Thoracic aorta (tissue), 2 donors: ENCODE data around the gene CACNA1E. TPM values are rescaled to one million over a fixed set of nuclear protein-coding genes. Genes with fewer than 3 reads are reported as not detected.

Source experiments
- ATAC-seq: fragments of 150-250 bp; one replicate; pipeline ENCODE4 v1.8.0; 2017; ENCODE audit warnings: low read depth; ENCODE audit not compliant: insufficient number of reproducible peaks, low FRiP score
- DNase-seq: peaks from one replicate; pipeline ENCODE4 v3.0.0-alpha.2; 2020; ENCODE audit warnings: low spot score
- H3K27ac ChIP-seq, 2 donors: fragments of 200-600 bp; sonication (generic); 1 replicate in 1 of 2; 2 replicates in 1 of 2; pipeline ENCODE4 v1.5.1; 2016; ENCODE audit warnings: mild to moderate bottlenecking in 2 of 2, moderate library complexity in 2 of 2
- H3K27me3 ChIP-seq: fragments of 200-600 bp; sonication (generic); replicated peaks from 2 replicates; pipeline ENCODE4 v1.6.0; 2016; ENCODE audit warnings: mild to moderate bottlenecking; ENCODE audit not compliant: insufficient read depth
- H3K36me3 ChIP-seq: fragments of 200-600 bp; sonication (generic); one replicate; pipeline ENCODE4 v1.5.1; 2016
- H3K4me1 ChIP-seq, 2 donors: fragments of 200-600 bp; sonication (generic); 1 replicate in 1 of 2; 2 replicates in 1 of 2; pipeline versions ENCODE4 v1.5.1 to v1.6.0; 2016; ENCODE audit warnings: low read depth in 2 of 2, mild to moderate bottlenecking in 1 of 2; ENCODE audit not compliant: control insufficient read depth in 1 of 2
- H3K4me3 ChIP-seq: fragments of 200-600 bp; sonication (generic); 2 replicates; pipeline ENCODE4 v1.5.1; 2016; ENCODE audit warnings: mild to moderate bottlenecking
- H3K9me3 ChIP-seq: fragments of 200-600 bp; sonication (generic); 2 replicates; pipeline ENCODE4 v1.5.1; 2016
- total RNA-seq, 2 donors: library from RNA; depleted of rRNA; stranded (reverse); fragments of >200 nt; gene quantifications; one replicate each; pipeline versions ENCODE4 v1.1.0 to v1.2.3, GENCODE V29; 2016
- TF ChIP-seq, protein P1 (sequence below): fragments of 200-600 bp; sonication (generic); IDR thresholded peaks from one replicate; pipeline ENCODE4 v1.5.1; 2019; ENCODE audit warnings: antibody characterized with exemption

The CACNA1E gene
- total RNA-seq, 2 donors from 2014 or later = not detected

DNA sequence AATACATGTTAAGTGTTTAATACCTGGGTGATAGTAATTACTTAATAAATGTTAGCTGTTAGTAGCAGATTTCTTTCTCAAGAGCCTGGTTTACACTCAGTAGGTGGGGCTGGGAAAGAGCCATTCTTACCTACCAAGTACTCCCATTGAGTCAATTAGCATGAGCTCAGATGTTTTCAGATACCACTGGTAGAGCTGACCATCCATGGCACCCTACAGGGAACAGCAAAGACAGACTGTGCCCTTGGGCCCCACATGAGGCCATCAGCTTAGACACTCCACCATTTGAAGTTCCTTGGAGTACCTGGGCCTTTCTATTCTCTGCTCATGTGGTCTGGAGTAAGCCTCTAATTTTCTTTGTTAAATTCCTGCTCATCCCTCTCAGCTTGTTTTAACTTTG, 179.3 kb downstream of the CACNA1E start:
- no peak for ATAC-seq
- H3K9me3 ChIP-seq = no peaks in the 10 kb centered on the region
- DNase-seq = no peak
- no peak overlapping the region for H3K27ac ChIP-seq
- no peak overlapping the region for H3K4me3 ChIP-seq
- no peaks in the 10 kb centered on the region for H3K4me1 ChIP-seq
- H3K27me3 ChIP-seq = no peaks in the 10 kb centered on the region
- no peaks in the 10 kb centered on the region for H3K36me3 ChIP-seq
- TF ChIP-seq, protein P1, sequence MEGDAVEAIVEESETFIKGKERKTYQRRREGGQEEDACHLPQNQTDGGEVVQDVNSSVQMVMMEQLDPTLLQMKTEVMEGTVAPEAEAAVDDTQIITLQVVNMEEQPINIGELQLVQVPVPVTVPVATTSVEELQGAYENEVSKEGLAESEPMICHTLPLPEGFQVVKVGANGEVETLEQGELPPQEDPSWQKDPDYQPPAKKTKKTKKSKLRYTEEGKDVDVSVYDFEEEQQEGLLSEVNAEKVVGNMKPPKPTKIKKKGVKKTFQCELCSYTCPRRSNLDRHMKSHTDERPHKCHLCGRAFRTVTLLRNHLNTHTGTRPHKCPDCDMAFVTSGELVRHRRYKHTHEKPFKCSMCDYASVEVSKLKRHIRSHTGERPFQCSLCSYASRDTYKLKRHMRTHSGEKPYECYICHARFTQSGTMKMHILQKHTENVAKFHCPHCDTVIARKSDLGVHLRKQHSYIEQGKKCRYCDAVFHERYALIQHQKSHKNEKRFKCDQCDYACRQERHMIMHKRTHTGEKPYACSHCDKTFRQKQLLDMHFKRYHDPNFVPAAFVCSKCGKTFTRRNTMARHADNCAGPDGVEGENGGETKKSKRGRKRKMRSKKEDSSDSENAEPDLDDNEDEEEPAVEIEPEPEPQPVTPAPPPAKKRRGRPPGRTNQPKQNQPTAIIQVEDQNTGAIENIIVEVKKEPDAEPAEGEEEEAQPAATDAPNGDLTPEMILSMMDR = no peak

- H3K4me3 ChIP-seq = no peak overlapping the region
- H3K9me3 ChIP-seq = no peaks in the 10 kb centered on the region
- H3K27ac ChIP-seq = no peak overlapping the region
- DNase-seq (no peak), ATAC-seq (no peak)
- no peaks in the 10 kb centered on the region for H3K36me3 ChIP-seq
- H3K27me3 ChIP-seq = no peaks in the 10 kb centered on the region
- no peaks in the 10 kb centered on the region for H3K4me1 ChIP-seq
- TF ChIP-seq, protein P1 = no peak
Measured at GRCh38 chr1:181664543-181664942, 181.2 kb downstream of the CACNA1E start.

DNA sequence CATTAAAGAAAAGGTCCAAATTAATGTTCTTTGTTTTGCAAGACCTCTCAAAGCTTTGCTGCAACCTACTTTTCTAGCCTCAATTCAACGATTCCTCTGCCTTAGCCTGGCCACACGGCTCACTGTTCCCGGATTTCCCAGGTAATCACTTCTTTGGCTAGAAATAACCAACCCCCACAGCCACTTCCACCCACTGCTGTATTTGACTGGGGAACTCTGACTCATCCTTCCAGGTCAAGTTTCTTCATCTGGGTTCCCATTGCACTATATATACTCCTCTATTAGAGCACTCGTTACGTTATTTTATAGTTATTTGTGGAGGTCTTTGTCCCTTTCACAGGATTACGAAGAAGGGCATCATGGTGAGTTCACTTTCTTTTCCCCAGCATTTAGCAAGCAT, 185.9 kb downstream of the CACNA1E start:
- no peak overlapping the region for H3K4me3 ChIP-seq
- no peaks in the 10 kb centered on the region for H3K27me3 ChIP-seq
- no peaks in the 10 kb centered on the region for H3K9me3 ChIP-seq
- no peak for DNase-seq
- H3K36me3 ChIP-seq = no peaks in the 10 kb centered on the region
- H3K27ac ChIP-seq = no peak overlapping the region
- H3K4me1 ChIP-seq = no peaks in the 10 kb centered on the region
- no peak for ATAC-seq
- TF ChIP-seq, protein P1 = no peak

DNA sequence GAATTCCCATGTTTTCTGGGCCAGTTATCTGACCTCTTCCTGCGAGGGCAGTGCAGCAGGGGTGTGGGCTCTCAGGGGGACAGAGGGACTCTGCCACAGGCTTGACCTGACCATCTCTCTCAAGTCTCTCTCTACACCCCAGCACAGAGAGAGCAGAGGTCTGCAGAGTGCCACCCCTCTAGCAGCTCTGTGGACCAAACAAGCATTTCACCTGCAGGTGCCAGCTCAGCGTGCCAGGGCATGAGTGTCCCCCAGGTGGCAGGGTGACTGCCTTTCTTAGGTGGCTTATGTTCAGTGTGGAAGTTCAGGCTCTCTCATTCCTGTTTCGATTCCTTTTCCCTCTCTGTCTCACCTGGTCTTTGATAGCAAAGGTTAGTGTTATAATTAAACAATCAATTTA, 191.3 kb downstream of the CACNA1E start:
- ATAC-seq = no peak
- Histone ChIP-seq H3K4me1 (no peaks in the 10 kb centered on the region), H3K27me3 (no peaks in the 10 kb centered on the region), H3K36me3 (no peaks in the 10 kb centered on the region), H3K4me3 (no peak overlapping the region), H3K9me3 (no peaks in the 10 kb centered on the region), H3K27ac (no peak overlapping the region)
- no peak for DNase-seq
- TF ChIP-seq, protein P1 = no peak

GRCh38 chr1:181675091-181675917, 192.0 kb downstream of the CACNA1E start:
- DNase-seq = no peak
- no peak overlapping the region for H3K4me3 ChIP-seq
- ATAC-seq = no peak
- no peaks in the 10 kb centered on the region for H3K4me1 ChIP-seq
- H3K9me3 ChIP-seq = no peaks in the 10 kb centered on the region
- no peaks in the 10 kb centered on the region for H3K36me3 ChIP-seq
- no peak overlapping the region for H3K27ac ChIP-seq
- TF ChIP-seq, protein P1 = no peak
- H3K27me3 ChIP-seq = no peaks in the 10 kb centered on the region
